ENCODE results near the gene GATA1. TPM values are rescaled to one million over a fixed set of nuclear protein-coding genes. Genes with fewer than 3 reads are reported as not detected.

The GATA1 gene
- total RNA-seq, 1 donor from 2014 or later, result 1.6 TPM

- Histone ChIP-seq H3K27me3 (ENCODE audit: control insufficient read depth in 3 of 3, insufficient read depth in 3 of 3, low read length in 3 of 3) (peaks cover 0 to 11% (median 0%) of the 10 kb centered on the region in 3 donors), H3K9ac (ENCODE audit: low read depth in 1 of 3, low read length in 3 of 3) (no peak overlapping the region), H3K4me1 (ENCODE audit: control insufficient read depth in 3 of 3, insufficient read depth in 3 of 3, low read length in 3 of 3) (no peaks in the 10 kb centered on the region), H3K36me3 (ENCODE audit: control insufficient read depth in 3 of 3, insufficient read depth in 3 of 3, low read length in 3 of 3) (no peaks in the 10 kb centered on the region), H3K4me3 (ENCODE audit: low read length in 3 of 3) (no peak overlapping the region), H3K27ac (ENCODE audit: low read depth, low read length) (no peak overlapping the region), H3K9me3 (ENCODE audit: control insufficient read depth in 3 of 3, low read length in 3 of 3) (no peaks in the 10 kb centered on the region)
These were observed 32.6 kb upstream of the GATA1 start for GRCh38 chrX:48753708-48754228.

GRCh38 chrX:48754238-48754637 lies 32.2 kb upstream of the GATA1 start:
- Histone ChIP-seq H3K4me3 (ENCODE audit: low read length in 3 of 3) (no peak overlapping the region), H3K36me3 (ENCODE audit: control insufficient read depth in 3 of 3, insufficient read depth in 3 of 3, low read length in 3 of 3) (no peaks in the 10 kb centered on the region), H3K9ac (ENCODE audit: low read depth in 1 of 3, low read length in 3 of 3) (no peak overlapping the region), H3K9me3 (ENCODE audit: control insufficient read depth in 3 of 3, low read length in 3 of 3) (no peaks in the 10 kb centered on the region), H3K4me1 (ENCODE audit: control insufficient read depth in 3 of 3, insufficient read depth in 3 of 3, low read length in 3 of 3) (no peaks in the 10 kb centered on the region), H3K27me3 (ENCODE audit: control insufficient read depth in 3 of 3, insufficient read depth in 3 of 3, low read length in 3 of 3) (peaks cover 0 to 11% (median 0%) of the 10 kb centered on the region in 3 donors), H3K27ac (ENCODE audit: low read depth, low read length) (no peak overlapping the region)

- Histone ChIP-seq H3K9me3 (ENCODE audit: control insufficient read depth in 3 of 3, low read length in 3 of 3) (no peaks in the 10 kb centered on the region), H3K27me3 (ENCODE audit: control insufficient read depth in 3 of 3, insufficient read depth in 3 of 3, low read length in 3 of 3) (peaks cover 0 to 4% (median 0%) of the 10 kb centered on the region in 3 donors), H3K36me3 (ENCODE audit: control insufficient read depth in 3 of 3, insufficient read depth in 3 of 3, low read length in 3 of 3) (no peaks in the 10 kb centered on the region), H3K27ac (ENCODE audit: low read depth, low read length) (no peak within 1 kb of the TSS), H3K4me1 (ENCODE audit: control insufficient read depth in 3 of 3, insufficient read depth in 3 of 3, low read length in 3 of 3) (no peaks in the 10 kb centered on the region), H3K4me3 (ENCODE audit: low read length in 3 of 3) (no peak within 1 kb of the TSS), H3K9ac (ENCODE audit: low read depth in 1 of 3, low read length in 3 of 3) (no peak within 1 kb of the TSS)
These were observed 24.5 kb upstream of the GATA1 start, which contains the start of gene GLOD5 for GRCh38 chrX:48761674-48762471. Gene GLOD5, plus strand, starts transcription at chrX:48761747. Its CDS starts 44 bp downstream, at chrX:48761791.

- Histone ChIP-seq H3K4me3 (ENCODE audit: low read length in 3 of 3) (no peak overlapping the region), H3K27me3 (ENCODE audit: control insufficient read depth in 3 of 3, insufficient read depth in 3 of 3, low read length in 3 of 3) (no peaks in the 10 kb centered on the region), H3K9me3 (ENCODE audit: control insufficient read depth in 3 of 3, low read length in 3 of 3) (no peaks in the 10 kb centered on the region), H3K4me1 (ENCODE audit: control insufficient read depth in 3 of 3, insufficient read depth in 3 of 3, low read length in 3 of 3) (no peaks in the 10 kb centered on the region), H3K9ac (ENCODE audit: low read depth in 1 of 3, low read length in 3 of 3) (no peak overlapping the region), H3K36me3 (ENCODE audit: control insufficient read depth in 3 of 3, insufficient read depth in 3 of 3, low read length in 3 of 3) (no peaks in the 10 kb centered on the region), H3K27ac (ENCODE audit: low read depth, low read length) (no peak overlapping the region)
These were observed 17.2 kb upstream of the GATA1 start for GRCh38 chrX:48769230-48769629.

- Histone ChIP-seq H3K27ac (ENCODE audit: low read depth, low read length) (no peak overlapping the region), H3K9ac (ENCODE audit: low read depth in 1 of 3, low read length in 3 of 3) (no peak overlapping the region), H3K4me1 (ENCODE audit: control insufficient read depth in 3 of 3, insufficient read depth in 3 of 3, low read length in 3 of 3) (no peaks in the 10 kb centered on the region), H3K27me3 (ENCODE audit: control insufficient read depth in 3 of 3, insufficient read depth in 3 of 3, low read length in 3 of 3) (no peaks in the 10 kb centered on the region), H3K9me3 (ENCODE audit: control insufficient read depth in 3 of 3, low read length in 3 of 3) (no peaks in the 10 kb centered on the region), H3K4me3 (ENCODE audit: low read length in 3 of 3) (no peak overlapping the region), H3K36me3 (ENCODE audit: control insufficient read depth in 3 of 3, insufficient read depth in 3 of 3, low read length in 3 of 3) (no peaks in the 10 kb centered on the region)
These were observed 16.1 kb upstream of the GATA1 start for GRCh38 chrX:48770296-48770695.

- H3K27me3 ChIP-seq (ENCODE audit: control insufficient read depth in 3 of 3, insufficient read depth in 3 of 3, low read length in 3 of 3), result no peaks in the 10 kb centered on the region
- no peaks in the 10 kb centered on the region for H3K4me1 ChIP-seq (ENCODE audit: control insufficient read depth in 3 of 3, insufficient read depth in 3 of 3, low read length in 3 of 3)
- H3K9me3 ChIP-seq (ENCODE audit: control insufficient read depth in 3 of 3, low read length in 3 of 3), result no peaks in the 10 kb centered on the region
- no peaks in the 10 kb centered on the region for H3K36me3 ChIP-seq (ENCODE audit: control insufficient read depth in 3 of 3, insufficient read depth in 3 of 3, low read length in 3 of 3)
- H3K4me3 ChIP-seq (ENCODE audit: low read length in 3 of 3), result no peak overlapping the region
- H3K27ac ChIP-seq (ENCODE audit: low read depth, low read length), result no peak overlapping the region
- H3K9ac ChIP-seq (ENCODE audit: low read depth in 1 of 3, low read length in 3 of 3), result no peak overlapping the region
These were observed 13.8 kb upstream of the GATA1 start for GRCh38 chrX:48772602-48773001.

GRCh38 chrX:48776818-48777439 lies 9.5 kb upstream of the GATA1 start:
- no peak overlapping the region for H3K9ac ChIP-seq (ENCODE audit: low read depth in 1 of 3, low read length in 3 of 3)
- H3K27me3 ChIP-seq (ENCODE audit: control insufficient read depth in 3 of 3, insufficient read depth in 3 of 3, low read length in 3 of 3), result no peaks in the 10 kb centered on the region
- H3K4me1 ChIP-seq (ENCODE audit: control insufficient read depth in 3 of 3, insufficient read depth in 3 of 3, low read length in 3 of 3), result no peaks in the 10 kb centered on the region
- H3K4me3 ChIP-seq (ENCODE audit: low read length in 3 of 3), result no peak overlapping the region
- no peaks in the 10 kb centered on the region for H3K36me3 ChIP-seq (ENCODE audit: control insufficient read depth in 3 of 3, insufficient read depth in 3 of 3, low read length in 3 of 3)
- no peak overlapping the region for H3K27ac ChIP-seq (ENCODE audit: low read depth, low read length)
- no peaks in the 10 kb centered on the region for H3K9me3 ChIP-seq (ENCODE audit: control insufficient read depth in 3 of 3, low read length in 3 of 3)

GRCh38 chrX:48779399-48779798 lies 7.0 kb upstream of the GATA1 start:
- no peak overlapping the region for H3K9ac ChIP-seq (ENCODE audit: low read depth in 1 of 3, low read length in 3 of 3)
- no peak overlapping the region for H3K27ac ChIP-seq (ENCODE audit: low read depth, low read length)
- H3K4me3 ChIP-seq (ENCODE audit: low read length in 3 of 3), result no peak overlapping the region
- no peaks in the 10 kb centered on the region for H3K9me3 ChIP-seq (ENCODE audit: control insufficient read depth in 3 of 3, low read length in 3 of 3)
- H3K36me3 ChIP-seq (ENCODE audit: control insufficient read depth in 3 of 3, insufficient read depth in 3 of 3, low read length in 3 of 3), result no peaks in the 10 kb centered on the region
- H3K4me1 ChIP-seq (ENCODE audit: control insufficient read depth in 3 of 3, insufficient read depth in 3 of 3, low read length in 3 of 3), result no peaks in the 10 kb centered on the region
- no peaks in the 10 kb centered on the region for H3K27me3 ChIP-seq (ENCODE audit: control insufficient read depth in 3 of 3, insufficient read depth in 3 of 3, low read length in 3 of 3)

- H3K27ac ChIP-seq (ENCODE audit: low read depth, low read length), result no peak overlapping the region
- H3K27me3 ChIP-seq (ENCODE audit: control insufficient read depth in 3 of 3, insufficient read depth in 3 of 3, low read length in 3 of 3), result peaks cover 0 to 7% (median 0%) of the 10 kb centered on the region in 3 donors
- H3K9ac ChIP-seq (ENCODE audit: low read depth in 1 of 3, low read length in 3 of 3), result no peak overlapping the region
- H3K9me3 ChIP-seq (ENCODE audit: control insufficient read depth in 3 of 3, low read length in 3 of 3), result no peaks in the 10 kb centered on the region
- no peaks in the 10 kb centered on the region for H3K36me3 ChIP-seq (ENCODE audit: control insufficient read depth in 3 of 3, insufficient read depth in 3 of 3, low read length in 3 of 3)
- no peaks in the 10 kb centered on the region for H3K4me1 ChIP-seq (ENCODE audit: control insufficient read depth in 3 of 3, insufficient read depth in 3 of 3, low read length in 3 of 3)
- H3K4me3 ChIP-seq (ENCODE audit: low read length in 3 of 3), result no peak overlapping the region
These were observed 4.7 kb upstream of the GATA1 start for GRCh38 chrX:48781705-48782104.

GRCh38 chrX:48782216-48782615 lies 4.2 kb upstream of the GATA1 start:
- Histone ChIP-seq H3K4me3 (ENCODE audit: low read length in 3 of 3) (no peak overlapping the region), H3K9ac (ENCODE audit: low read depth in 1 of 3, low read length in 3 of 3) (no peak overlapping the region), H3K9me3 (ENCODE audit: control insufficient read depth in 3 of 3, low read length in 3 of 3) (no peaks in the 10 kb centered on the region)

More at GRCh38 chrX:48782216-48782615, 4.2 kb upstream of the GATA1 start:
- H3K27me3 ChIP-seq (ENCODE audit: control insufficient read depth in 3 of 3, insufficient read depth in 3 of 3, low read length in 3 of 3), result peaks cover 0 to 7% (median 0%) of the 10 kb centered on the region in 3 donors
- H3K4me1 ChIP-seq (ENCODE audit: control insufficient read depth in 3 of 3, insufficient read depth in 3 of 3, low read length in 3 of 3), result no peaks in the 10 kb centered on the region
- no peaks in the 10 kb centered on the region for H3K36me3 ChIP-seq (ENCODE audit: control insufficient read depth in 3 of 3, insufficient read depth in 3 of 3, low read length in 3 of 3)
- no peak overlapping the region for H3K27ac ChIP-seq (ENCODE audit: low read depth, low read length)
